NCI-H2196 (cell line): ENCODE measurements around the gene EWSR1.
A peak's percentile ranks its signal among the peaks of the same experiment; 100 is the strongest.
"Not testable (repeated sequence)": the region's sequence is repeated elsewhere in the genome, so short reads cannot be mapped to it uniquely, and the experiment has no call there.

Source experiments
- DNase-seq: peaks from one replicate; lab custom pipeline; 2025; ENCODE audit not compliant: unreplicated experiment; lab: John Stamatoyannopoulos, UW

Gene EWSR1

DNA sequence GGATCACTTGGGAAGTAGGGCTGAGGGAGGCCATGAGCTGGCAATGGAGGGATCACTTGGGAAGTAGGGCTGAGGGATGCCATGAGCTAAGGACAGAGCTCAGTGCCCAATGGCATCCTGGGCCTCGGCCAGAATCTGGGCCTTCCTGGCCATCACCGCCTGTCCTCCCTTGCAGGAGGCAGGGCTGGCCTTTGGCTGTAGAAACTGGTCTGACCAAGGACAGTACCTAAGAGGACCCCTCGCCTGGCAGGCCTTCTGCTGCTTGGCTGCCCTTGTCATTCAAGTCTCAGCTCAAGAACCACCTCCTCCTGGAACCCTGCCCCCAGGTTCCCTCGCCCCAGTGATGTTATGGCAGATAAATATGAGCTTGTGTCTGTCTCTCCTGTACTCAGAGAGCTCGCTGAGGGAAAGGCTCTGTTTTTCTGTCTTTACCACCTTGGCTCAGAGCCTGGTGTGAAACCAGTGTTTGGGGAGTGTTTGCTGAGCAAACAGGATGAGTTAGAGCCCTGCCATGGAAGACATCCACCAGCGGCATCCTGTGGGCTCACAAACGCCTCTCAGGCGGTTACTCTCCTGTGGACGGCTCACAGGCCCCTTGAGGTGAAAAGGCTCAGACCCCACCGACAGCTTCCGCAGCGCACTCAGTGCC, 66.8 kb downstream of the EWSR1 start:
- peak; percentile 14 for DNase-seq

DNA sequence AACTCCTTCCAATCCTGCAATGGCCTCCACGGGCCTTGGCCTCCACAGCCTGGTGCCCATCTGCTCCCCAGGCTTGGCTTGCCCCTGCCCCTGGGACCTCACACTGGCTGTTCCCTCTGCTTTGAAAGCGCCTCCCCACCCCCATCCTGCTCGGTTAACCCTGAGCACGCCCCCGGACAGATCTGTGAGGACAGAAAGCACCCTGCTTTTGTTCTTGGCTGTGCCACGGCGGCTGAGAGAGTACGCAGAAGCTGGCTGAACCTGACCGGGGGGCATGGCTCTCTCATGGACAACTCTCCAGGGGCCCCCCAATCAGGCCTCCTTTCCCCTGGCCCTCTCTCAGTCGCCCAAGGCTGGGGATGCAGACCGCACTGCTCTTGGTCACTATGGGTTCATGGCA, 67.6 kb downstream of the EWSR1 start:
- no peak for DNase-seq

DNA sequence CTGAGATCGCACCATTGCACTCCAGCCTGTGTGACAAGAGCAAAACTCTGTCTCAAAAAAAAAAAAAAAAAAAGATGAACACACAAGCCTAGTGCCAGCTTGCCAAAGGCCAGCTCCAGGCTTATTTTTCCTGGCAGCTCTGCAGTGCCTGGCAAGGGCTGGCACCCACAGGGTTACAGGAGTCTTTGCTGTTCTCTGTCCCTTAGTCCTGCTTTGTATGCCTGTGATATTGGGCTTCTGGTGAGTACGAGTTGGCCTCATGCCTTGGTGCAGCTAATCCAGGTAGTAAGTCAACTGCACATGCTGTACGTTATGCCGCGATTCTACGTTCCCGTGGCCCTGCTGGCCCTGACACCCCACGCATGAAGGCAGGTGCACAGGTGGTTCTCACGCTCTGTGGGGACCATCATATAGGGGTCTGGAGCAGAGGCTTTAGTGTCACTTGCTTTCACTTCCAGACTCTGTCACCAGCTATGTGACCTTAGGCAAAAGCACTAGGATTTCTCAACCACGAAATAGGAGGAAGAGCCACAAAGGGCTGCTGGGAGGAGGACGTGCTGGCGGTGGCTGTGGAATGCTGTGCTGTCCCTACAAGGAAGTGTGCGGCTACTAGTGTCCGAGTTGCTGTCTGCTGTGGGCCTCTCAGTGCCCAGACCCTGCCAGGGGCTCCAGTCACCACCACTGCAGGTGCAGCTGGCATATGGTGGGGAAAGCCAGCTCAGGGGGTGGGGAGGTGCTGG, 68.9 kb downstream of the EWSR1 start:
- DNase-seq: no peak

DNA sequence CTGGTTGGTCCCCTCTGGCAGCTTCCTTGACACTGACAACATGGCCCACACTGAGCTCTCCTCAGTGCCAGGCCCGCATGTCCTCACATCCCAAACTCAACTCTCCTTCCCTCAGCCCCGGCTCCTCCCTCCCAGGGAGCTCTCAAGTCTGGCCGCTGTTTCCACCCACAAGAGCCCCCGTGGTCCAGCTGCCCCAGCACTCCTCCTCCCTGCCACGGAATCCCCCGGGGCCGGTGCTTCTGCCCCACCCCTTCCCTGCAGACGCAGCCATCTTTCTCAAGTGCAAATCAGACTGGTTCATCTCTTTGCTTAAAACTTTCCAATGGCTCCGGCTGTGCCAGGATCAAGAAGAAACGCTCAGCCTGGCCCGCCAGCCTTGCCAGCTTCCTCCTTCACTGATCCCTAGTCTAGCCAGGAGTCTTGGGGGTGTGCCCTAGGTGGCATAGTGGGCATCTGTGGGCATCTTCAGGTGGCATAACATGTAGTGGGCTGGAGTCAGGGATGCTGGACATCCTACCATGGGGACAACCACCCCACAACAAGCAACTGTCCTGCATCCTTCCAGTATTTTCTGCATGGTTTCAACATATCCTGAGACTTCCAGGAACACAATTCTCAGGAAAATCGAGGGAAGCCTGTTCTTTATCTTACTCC, 69.7 kb downstream of the EWSR1 start:
- no peak for DNase-seq

DNA sequence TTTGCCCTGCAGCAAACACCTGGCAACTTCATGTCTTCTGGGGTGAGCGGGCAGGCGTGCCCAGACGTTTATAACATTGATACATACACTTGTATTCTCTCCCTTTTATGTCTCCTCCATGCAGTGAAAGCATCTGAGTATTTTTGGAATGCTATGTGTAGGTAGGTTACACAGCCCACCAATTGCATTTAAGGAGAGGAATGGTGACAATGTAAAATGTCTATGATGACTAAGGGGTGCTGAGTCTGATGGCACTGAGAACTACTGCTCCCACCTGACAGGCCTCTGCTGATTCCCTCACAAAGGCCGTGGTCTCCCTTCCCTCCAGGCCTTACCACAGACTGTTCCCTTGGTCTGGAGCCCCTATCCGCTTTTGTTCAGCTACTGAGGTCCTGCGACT, 70.3 kb downstream of the EWSR1 start:
- no peak for DNase-seq

DNA sequence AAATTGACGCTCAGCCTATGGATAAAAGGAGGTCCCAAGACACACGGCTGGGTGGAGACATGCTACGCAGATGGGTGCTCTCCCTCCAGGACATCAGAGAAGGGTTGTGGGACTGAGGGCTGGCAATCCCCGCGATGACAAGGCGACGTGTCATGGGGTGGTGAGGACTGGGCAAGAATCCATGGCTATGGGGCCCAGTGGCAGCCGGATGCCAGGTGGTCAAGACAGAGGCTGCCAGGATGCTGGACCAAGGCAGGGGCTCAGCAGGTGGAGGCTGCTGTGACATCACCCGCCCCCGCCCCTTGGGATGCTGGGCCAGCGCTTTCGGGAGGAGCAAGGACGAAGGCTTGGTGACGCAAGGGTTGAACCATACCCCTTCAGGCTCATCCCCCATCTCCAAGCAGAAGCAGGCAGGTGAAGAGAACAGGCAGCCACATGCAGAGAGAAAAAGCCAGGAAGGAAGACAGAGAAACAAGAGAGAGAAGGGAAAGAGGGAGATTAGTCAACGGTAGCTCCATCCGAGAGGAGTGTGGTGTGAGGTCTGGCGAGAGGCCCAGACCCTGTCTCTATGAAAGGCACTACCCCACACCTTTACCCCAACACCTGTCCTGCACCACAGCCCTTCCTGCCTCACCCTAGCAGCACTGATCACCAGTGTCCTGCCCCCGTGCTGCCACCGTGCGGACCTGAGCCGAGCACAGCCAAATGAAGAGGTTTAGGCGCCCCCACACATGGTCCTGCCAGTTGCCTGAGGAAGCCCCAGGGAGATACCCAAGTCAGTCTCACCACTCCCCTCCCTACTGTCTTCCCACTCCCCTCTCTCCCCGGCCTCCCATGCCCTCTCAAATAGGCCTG, 71.5 kb downstream of the EWSR1 start:
- DNase-seq: peak; percentile 42

DNA sequence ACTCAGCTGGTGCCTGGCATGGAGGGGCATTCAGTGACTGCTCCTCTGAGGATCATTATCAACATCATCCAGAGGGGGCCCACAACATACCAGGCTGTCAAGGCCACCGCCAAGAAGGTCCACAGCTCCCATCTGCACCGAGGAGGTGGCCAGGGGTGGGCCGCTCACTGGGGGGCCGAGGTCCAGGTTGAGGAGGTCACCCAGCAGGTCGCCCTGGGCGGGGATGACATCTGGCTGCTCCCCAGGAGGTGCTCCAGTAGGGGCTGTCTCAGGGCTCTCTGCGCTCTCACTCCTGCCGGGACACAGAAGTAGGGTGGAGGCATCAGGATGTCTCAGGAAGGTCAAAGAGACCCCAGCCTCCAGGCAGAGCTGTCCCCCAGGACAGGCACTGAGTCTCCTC, 72.5 kb downstream of the EWSR1 start:
- DNase-seq: no peak

DNA sequence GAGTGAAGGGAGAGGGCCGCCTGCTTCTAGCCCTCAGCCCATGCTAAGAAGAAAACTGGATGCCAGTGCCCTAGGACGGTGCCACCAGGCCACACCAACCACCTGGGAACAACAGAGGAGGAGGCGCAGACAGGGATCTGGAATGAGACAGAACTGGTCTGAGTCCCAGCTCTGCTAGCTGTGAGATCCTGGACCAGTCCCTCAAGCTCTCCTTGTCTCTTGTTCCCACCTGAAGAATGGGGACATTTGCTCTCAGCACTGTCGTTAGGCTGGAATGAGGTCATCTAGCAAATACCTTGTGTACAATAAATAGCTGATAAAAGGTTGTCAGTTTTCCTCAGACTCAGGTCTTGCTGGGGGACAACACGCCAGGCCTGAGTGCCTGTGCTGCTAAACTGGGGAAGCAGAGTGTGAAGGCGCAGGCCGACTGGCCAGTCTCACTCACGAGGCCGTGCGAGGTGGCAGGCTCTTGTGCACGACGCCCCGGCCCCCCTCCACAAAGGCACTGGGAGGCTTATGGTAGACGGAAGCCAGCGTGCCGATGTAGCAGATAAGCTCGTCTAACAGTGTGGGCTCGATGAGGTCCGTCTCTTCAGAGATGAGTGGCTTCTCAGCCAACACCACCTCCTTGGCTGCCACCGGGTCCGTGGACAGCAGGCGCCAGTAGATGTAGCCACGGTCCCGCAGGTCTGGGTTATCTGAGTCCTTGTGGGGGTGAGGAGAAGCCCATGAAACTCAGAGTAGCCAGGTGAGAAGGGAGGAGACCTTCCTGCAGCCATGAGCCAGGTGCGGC, 73.2 kb downstream of the EWSR1 start:
- DNase-seq: no peak

DNA sequence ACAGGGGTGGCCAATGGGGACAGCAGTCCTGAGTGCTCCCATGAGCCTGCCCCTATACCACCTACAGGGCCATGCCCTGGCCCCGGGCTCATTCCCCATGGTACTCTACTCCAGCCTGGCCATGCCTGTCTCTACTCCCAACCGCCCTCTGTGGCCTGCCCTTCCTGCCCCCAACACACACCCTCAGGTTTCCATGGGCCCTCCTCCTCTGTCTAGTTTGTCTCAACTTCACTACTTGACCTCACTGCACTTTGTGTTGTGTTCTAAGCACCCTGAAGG, 73.7 kb downstream of the EWSR1 start:
- DNase-seq: no peak

DNA sequence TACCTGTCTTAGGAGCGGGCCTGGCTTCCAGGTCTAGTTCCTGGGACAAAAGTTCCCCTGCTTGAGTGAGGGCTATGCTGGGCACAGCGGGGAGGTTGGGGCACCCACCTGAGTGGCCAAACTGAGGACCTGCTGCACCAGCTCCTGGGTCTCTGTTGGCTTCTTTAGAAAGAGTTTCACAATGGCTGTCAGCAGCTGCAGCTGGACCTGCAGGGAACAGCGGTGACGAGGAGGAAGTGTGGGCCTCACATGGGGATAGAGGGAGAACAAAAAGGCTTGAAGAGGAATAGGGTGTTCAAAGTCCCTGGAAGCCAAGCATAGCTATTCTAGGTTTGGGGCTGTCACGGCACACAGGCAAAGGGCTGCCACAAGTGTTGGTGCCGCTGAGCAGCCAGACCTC, 74.1 kb downstream of the EWSR1 start:
- DNase-seq: no peak

DNA sequence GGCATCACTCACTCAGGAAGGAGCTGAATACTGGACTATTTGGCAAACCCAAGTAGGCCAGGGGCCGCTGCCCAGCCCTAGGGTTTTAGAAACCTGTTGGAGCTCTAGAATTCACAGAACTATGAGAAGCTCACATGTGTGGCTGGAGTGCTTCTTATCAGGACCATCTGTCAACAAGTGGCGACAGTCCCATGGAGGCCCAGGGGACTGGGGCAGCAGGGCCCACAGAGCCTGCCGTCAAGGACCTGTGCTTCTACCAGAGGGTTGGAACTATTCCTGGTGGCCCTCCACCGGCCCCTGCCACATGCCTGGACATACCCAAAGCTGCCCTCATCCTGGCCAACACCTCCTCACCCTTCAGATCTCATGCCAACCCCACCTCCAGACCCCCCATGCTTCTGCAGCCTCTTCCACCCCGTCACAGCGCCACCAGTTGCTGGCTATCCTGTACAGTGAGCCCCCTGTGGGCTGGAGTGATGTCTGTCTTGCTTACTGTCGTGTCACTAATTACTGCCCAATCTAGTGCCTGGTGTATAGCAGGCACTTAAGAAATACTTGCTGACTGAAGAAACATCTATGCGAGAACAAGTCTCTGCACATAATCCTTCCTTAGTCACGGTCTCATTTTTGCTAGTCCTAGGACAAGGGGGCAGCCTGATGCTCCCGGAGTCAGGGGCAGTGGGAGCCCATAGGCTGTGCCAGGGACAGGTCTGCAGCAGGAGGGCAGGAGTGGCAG, 74.7 kb downstream of the EWSR1 start:
- no peak for DNase-seq

DNA sequence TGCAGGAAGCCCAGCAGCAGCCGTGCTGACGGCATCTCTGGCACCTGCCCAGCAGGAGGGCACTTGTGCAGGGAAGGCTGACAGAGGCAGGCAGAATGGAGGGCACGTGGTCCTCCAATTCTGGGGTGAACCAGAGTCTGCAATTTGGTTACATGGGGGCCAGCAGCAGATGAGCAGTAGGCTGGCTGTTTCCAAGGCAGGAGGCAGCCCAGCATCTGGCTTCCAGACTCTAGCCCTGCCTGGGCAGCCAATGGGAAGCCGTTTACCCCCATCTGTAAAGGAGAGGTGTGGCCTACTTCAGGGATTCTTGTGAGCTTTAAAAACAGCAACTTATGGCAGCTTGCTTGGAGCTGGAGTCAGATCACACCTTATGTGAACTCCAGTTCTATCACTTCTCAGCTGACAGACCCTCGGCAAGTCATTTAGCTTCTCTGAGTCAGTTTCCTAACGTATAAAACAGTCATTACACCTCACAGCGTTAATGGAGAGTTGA, 75.3 kb downstream of the EWSR1 start:
- peak; percentile 60 for DNase-seq

DNA sequence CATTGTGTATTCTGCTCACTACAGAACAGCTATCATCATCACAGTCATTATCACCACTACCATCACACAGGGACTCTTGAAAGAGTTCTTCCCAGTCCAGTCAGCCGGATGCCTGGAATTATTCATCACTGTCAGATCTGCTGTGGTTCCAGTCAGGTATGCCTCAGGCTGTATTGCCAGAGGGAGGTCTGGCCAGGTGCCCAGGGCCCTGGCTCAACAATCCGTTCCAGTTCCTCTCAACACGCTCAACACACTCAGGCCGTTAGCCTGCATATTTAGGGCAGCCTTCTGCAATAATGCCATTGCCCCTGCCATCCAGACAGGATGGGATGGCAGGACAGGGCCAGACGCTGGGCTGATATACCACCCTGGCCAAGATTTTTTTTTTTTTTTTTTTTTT, 76.1 kb downstream of the EWSR1 start:
- peak; percentile 74 for DNase-seq

DNA sequence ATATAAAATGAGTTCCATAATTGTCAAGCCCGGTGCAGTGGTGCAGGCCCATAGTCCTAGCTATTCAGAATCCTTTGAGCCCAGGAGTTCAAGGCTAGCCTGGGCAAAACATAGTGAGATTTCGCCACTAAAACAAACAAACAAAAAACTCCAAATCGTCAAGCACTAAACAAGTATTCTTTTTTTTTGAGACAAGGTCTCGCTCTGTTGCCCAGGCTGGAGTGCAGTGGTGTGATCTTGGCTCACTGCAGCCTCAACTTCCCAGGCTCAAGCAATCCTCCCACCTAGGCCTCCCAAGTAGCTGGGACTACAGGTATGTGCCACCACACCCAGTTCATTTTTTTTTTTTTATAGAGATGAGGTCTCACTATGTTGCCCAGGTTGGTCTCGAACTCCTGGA, 76.8 kb downstream of the EWSR1 start:
- not testable (repeated sequence) for DNase-seq

DNA sequence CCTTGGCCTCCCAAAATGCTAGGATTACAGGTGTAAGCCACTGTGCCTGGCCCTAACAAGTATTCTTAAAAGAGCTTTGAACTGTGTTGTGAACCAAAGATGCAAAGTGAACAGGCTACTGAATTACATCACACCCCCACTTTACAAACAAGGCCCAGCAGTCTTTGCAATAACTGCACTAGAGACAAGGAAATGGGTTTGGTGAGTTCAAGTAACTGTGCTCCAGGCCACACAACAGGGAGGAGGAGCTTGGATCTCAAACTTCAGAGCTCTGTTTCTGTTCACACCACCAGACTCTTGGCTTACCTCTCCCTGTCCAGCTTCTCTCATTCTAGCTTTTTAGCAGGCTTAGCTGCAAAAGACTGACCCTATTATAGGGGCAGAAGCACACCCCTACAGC, 77.9 kb downstream of the EWSR1 start:
- no peak for DNase-seq

DNA sequence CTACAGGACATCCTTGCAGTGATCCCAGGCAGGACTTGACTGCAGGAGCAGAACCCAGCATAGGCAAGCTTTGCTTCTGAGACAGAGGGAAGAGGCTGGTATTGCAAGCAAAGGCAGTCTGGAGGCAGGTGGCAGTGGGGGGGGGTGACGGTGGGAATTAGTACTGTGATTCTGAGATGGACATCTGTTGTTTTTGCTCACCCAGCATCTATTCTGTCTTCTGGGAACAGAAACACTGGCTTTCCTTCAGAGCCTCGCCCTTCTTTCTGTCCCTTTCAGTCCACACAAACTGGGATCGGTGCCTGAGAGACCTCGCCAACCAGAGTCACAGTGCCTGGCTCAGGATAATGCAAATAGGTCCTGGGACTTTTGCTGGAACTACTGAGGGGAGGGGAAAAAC, 78.6 kb downstream of the EWSR1 start:
- no peak for DNase-seq

DNA sequence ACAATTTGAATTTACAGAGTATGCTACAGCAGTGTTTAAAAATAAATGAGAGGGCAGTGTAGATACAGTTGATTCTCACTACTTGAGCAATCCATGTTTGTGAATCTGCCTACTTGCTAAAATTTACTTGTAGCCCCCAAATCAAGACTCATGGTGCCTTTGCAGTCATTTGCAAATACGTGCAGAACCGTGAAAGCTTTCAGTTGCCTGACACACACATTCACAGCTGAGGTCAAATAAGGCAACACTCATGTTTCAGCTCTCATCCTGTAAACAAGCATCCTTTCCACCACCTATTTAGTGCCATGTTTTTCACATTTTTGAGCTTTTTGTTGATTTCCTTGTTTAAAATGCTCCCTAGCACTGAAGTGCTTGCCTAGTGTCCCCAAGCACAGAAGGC, 80.0 kb downstream of the EWSR1 start:
- DNase-seq: no peak

DNA sequence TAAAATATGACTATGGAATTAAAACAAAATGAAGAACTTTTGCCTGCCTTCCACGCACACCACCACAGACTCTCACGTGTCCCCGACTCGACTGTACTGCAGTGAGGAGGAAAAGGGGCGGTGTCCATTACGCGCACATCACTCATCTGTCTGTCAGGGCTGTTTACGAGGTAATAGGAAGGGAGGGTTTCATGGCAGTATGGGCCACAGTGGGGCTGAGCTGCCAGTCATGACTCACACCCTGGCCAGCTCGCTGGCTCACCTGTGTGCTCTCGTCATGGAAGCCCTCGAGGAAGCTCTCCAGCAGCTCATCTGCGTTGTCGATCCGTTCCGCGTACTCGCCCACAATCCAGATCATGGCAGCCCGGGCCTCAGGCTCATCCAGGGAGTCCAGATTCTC, 80.9 kb downstream of the EWSR1 start:
- no peak for DNase-seq
